GM19025 (cell line): ENCODE results near the gene MAP3K7.

Experiments
- ATAC-seq: cut with Tn5 transposase; IDR thresholded peaks from one replicate; pipeline ENCODE4 v1.9.1; 2021; ENCODE audit warnings: mild to moderate bottlenecking, low read depth, moderate library complexity; ENCODE audit not compliant: unreplicated experiment

Gene MAP3K7

DNA sequence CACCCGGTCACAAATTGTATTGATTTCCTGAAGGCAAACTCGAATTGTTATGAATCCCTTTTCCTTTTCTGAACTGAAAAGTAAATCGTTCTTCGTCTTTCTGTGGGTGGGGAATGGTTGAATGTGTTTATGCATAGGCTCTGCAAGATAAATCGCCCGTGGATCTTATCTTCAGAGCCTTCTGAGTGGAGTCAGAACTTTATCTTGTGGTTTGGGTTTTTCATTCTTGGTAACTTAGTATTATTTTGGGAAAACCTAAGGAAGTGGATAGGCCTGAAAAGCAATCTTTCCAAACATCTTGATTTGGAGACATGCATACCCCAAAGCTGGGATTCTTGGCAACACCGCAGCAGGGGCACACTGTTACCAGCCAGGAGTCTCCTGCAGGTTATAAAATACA lies 122.4 kb downstream of the MAP3K7 start:
- no peak for ATAC-seq

DNA sequence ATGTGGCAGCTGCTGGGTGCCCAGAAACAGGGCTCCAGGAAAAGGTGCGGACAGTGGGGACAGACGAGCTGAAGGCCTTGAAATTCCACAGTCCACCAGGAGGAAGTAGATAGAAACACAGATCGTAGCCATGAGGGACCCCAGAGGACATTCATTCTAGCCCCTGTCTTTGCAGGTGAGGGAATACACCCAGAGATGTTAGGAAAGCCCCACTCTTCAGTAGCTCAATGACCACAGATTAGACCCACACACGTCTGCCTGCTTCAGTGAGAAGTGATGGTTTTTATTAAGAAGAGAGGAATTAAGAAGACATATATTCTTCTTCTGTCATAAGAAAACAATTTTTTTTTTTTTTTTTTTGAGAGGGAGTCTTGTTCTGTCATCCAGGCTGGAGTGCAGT lies 123.0 kb downstream of the MAP3K7 start:
- no peak for ATAC-seq
